A549 (cell line): ENCODE results near the gene MDFIC. TPM values are rescaled to one million over a fixed set of nuclear protein-coding genes. Genes with fewer than 3 reads are reported as not detected.

ENCODE experiments used
- ATAC-seq, 2 experiments: fragments of 200-7000 bp in 1 of 2; fragments of >200 bp in 1 of 2; cut with Nextera tagmentation in 1 of 2; cut with Tn5 transposase in 1 of 2; 3 replicates each; pipeline versions ENCODE4 v1.8.0 to v1.9.1; 2018 to 2020; ENCODE audit warnings: mild to moderate bottlenecking in 1 of 2, moderate library complexity in 1 of 2
- CTCF ChIA-PET: fragments of 300-600 bp; sonication (Branson Sonifier 250); formaldehyde crosslinking; extraction: SDS; loops from one replicate; lab custom pipeline; 2021; ENCODE audit warnings: antibody characterized with exemption, inconsistent platforms; lab: Yijun Ruan, JAX
- POLR2A ChIA-PET: fragments of 350-600 bp; formaldehyde crosslinking; extraction: SDS; loops from one replicate; lab custom pipeline; 2021; ENCODE audit warnings: antibody characterized with exemption, inconsistent platforms; lab: Yijun Ruan, JAX
- DNase-seq, 2 experiments: peaks; one replicate each; pipeline versions ENCODE4 v3.0.0 to v3.0.0-alpha.2; 2011 to 2016; ENCODE audit warnings: low read depth in 1 of 2, low spot score in 1 of 2
- FAIRE-seq: peaks from 2 replicates; lab custom pipeline; 2011; peaks lifted over from hg19 to GRCh38; lab: Jason Lieb, UNC
- H3K27ac ChIP-seq, 2 experiments: fragments of >200 bp; sonication (Bioruptor Twin); formaldehyde crosslinking; 3 replicates each; pipeline ENCODE4 v1.5.1; 2016 to 2017
- H3K4me1 ChIP-seq: fragments of >200 bp; sonication (Bioruptor Twin); formaldehyde crosslinking; 3 replicates; pipeline ENCODE4 v1.6.1; 2016
- H3K4me2 ChIP-seq: fragments of >200 bp; sonication (Bioruptor Twin); formaldehyde crosslinking; 3 replicates; pipeline ENCODE4 v1.6.1; 2016
- H3K4me3 ChIP-seq: fragments of >200 bp; sonication (Bioruptor Twin); formaldehyde crosslinking; 3 replicates; pipeline ENCODE4 v1.5.1; 2016
- H3K9me3 ChIP-seq: fragments of >200 bp; sonication (Bioruptor Twin); formaldehyde crosslinking; 3 replicates; pipeline ENCODE4 v1.6.1; 2016
- CHD2 ChIP-seq: fragments of 150-350 bp; IDR thresholded peaks from 2 replicates; pipeline ENCODE4 v1.6.1; 2014; ENCODE audit warnings: low read length; ENCODE audit not compliant: partially characterized antibody
- CHD4 ChIP-seq: fragments of 200-600 bp; sonication (generic); IDR thresholded peaks from 2 replicates; pipeline ENCODE4 v1.6.1; 2016; ENCODE audit warnings: antibody characterized with exemption, mild to moderate bottlenecking, borderline replicate concordance
- EHF ChIP-seq: fragments of 250-450 bp; sonication (Bioruptor Pico); IDR thresholded peaks from 2 replicates; pipeline ENCODE4 v1.5.0; 2020; ENCODE audit warnings: mild to moderate bottlenecking
- EHMT2 ChIP-seq: fragments of 200-600 bp; sonication (generic); IDR thresholded peaks from 2 replicates; pipeline ENCODE4 v1.6.1; 2016; ENCODE audit warnings: antibody characterized with exemption, low read depth, mild to moderate bottlenecking, moderate library complexity
- GATA3 ChIP-seq: IDR thresholded peaks from 2 replicates; pipeline ENCODE4 v1.6.1; 2012; ENCODE audit warnings: borderline replicate concordance
- HDAC2 ChIP-seq: fragments of 200-600 bp; sonication (generic); IDR thresholded peaks from 2 replicates; pipeline ENCODE4 v1.6.1; 2016
- KDM1A ChIP-seq: fragments of 200-600 bp; sonication (generic); IDR thresholded peaks from 2 replicates; pipeline ENCODE4 v1.6.1; 2016; ENCODE audit warnings: low read depth, mild to moderate bottlenecking
- MAZ ChIP-seq: fragments of 150-350 bp; IDR thresholded peaks from 2 replicates; pipeline ENCODE4 v1.6.1; 2014; ENCODE audit warnings: antibody characterized with exemption, low read depth, low read length, borderline replicate concordance
- NFE2L2 ChIP-seq: fragments of 150-350 bp; conservative IDR thresholded peaks from 2 replicates; pipeline ENCODE4 v1.6.1; 2014; ENCODE audit warnings: low read length
- NR3C1 ChIP-seq: fragments of >200 bp; sonication (Bioruptor Twin); formaldehyde crosslinking; IDR thresholded peaks from 3 replicates; pipeline ENCODE4 v1.6.1; 2017
- PHF8 ChIP-seq: fragments of 200-600 bp; sonication (generic); IDR thresholded peaks from 2 replicates; pipeline ENCODE4 v1.6.1; 2016; ENCODE audit warnings: low read depth, mild to moderate bottlenecking, antibody characterized with exemption, moderate library complexity, borderline replicate concordance
- POLR2AphosphoS2 ChIP-seq: conservative IDR thresholded peaks from 2 replicates; pipeline ENCODE4 v1.6.1; 2012; ENCODE audit warnings: low read length, improper control_type of control experiment, inconsistent platforms
- RAD21 ChIP-seq, 2 experiments: fragments of >200 bp in 1 of 2; sonication (Bioruptor Twin) in 1 of 2; formaldehyde crosslinking in 1 of 2; IDR thresholded peaks in 1 of 2; conservative IDR thresholded peaks in 1 of 2; 2 replicates in 1 of 2; 3 replicates in 1 of 2; pipeline ENCODE4 v1.6.1; 2012 to 2018; ENCODE audit warnings: inconsistent platforms in 1 of 2
- RNF2 ChIP-seq: fragments of 200-600 bp; sonication (generic); IDR thresholded peaks from 2 replicates; pipeline ENCODE4 v1.6.1; 2016; ENCODE audit warnings: low read depth, mild to moderate bottlenecking, antibody characterized with exemption, moderate library complexity, borderline replicate concordance
- TFCP2L1 ChIP-seq: fragments of 250-450 bp; sonication (Bioruptor Pico); IDR thresholded peaks from 2 replicates; pipeline ENCODE4 v1.5.0; 2021; ENCODE audit warnings: mild to moderate bottlenecking
- ZFP36 ChIP-seq: fragments of 450-650 bp; IDR thresholded peaks from 2 replicates; pipeline ENCODE4 v1.6.1; 2014; ENCODE audit warnings: borderline replicate concordance; ENCODE audit not compliant: partially characterized antibody
- WGBS: methylation state at CpG from one replicate; pipeline ENCODE4 v1.1.6; 2017; ENCODE audit errors: missing lambda C conversion rate; 5-methylcytosine and 5-hydroxymethylcytosine counted together
- polyA plus RNA-seq, 4 experiments: library from polyadenylated mRNA; depleted of rRNA in 3 of 4; stranded (reverse); fragments of >200 nt; fragmentation: RNase III in 1 of 4; extraction: RNeasy Plus Mini Kit Qiagen cat#74134 plus additional on column Dnase treatment in 1 of 4; gene quantifications; 2 replicates in 3 of 4; 3 replicates in 1 of 4; pipeline ENCODE4 v1.2.3, GENCODE V29; 2011 to 2017
- TF ChIP-seq, protein P1 (sequence below): fragments of 200-600 bp; sonication (generic); IDR thresholded peaks from 2 replicates; pipeline ENCODE4 v1.6.1; 2016; ENCODE audit warnings: antibody characterized with exemption, mild to moderate bottlenecking, moderate library complexity
- TF ChIP-seq, protein P2 (sequence below): fragments of >200 bp; sonication (Bioruptor Twin); formaldehyde crosslinking; IDR thresholded peaks from 3 replicates; pipeline ENCODE4 v1.5.1; 2016
- TF ChIP-seq, protein P3 (sequence below): fragments of 250-450 bp; sonication (Bioruptor Pico); IDR thresholded peaks from 2 replicates; pipeline ENCODE4 v1.5.0; 2020; ENCODE audit warnings: low read depth, mild to moderate bottlenecking, moderate library complexity
- TF ChIP-seq, protein P4 (sequence below): fragments of 250-450 bp; sonication (Bioruptor Pico); IDR thresholded peaks from 2 replicates; pipeline ENCODE4 v1.5.0; 2021; ENCODE audit warnings: mild to moderate bottlenecking, moderate library complexity, borderline replicate concordance

The MDFIC gene
- polyA plus RNA-seq, 2 of the 4 experiments (the other 2 are of a cell fraction), result 19.5 to 30.6 TPM

DNA sequence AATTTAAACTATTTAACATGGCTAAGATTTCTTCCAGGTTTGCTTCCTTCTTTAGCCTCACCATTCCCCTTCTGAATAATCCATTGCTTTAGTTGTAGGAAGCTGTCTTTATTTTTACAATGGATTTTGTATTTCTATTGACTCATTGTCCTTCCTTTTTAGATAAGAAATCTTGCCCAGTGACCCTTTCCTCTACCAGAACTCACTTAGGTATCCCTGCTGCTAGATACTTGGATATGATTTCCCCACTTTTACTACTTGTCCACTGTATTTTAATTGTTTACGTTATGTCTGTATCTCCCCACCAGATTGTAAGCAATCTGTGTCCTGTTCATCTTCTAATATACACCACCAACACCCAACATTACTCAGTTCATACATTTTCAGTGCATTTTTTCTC, 47.7 kb upstream of the MDFIC start:
- no peak for FAIRE-seq
- Histone ChIP-seq H3K4me3 (no peak overlapping the region), H3K4me2 (no peak overlapping the region)

DNA sequence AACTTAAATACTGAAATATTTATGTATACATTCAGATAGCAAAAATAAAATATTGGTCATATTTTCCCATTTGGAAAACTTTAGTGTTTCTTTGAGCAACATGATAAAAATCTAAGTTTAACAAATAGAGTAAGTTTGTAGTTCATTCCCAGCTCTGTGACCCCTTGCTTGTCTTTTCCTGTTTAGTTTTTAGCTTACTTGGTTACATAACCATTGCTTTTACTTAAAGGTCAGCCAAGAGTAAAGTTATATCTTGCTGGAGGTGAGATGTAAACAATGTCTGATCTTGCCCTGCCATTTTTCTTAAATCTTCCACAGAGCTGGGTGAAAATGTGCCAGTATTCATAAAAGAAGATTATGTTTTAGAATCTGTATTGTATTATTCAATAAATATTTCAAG, 46.7 kb upstream of the MDFIC start:
- H3K4me3 ChIP-seq, result no peak overlapping the region
- DNase-seq, result no peak
- TF ChIP-seq PHF8 (no peak), CHD2 (no peak), ZFP36 (no peak), POLR2AphosphoS2 (no peak), TFCP2L1 (CRISPR knock-in tag) (no peak)
- TF ChIP-seq, protein P1, sequence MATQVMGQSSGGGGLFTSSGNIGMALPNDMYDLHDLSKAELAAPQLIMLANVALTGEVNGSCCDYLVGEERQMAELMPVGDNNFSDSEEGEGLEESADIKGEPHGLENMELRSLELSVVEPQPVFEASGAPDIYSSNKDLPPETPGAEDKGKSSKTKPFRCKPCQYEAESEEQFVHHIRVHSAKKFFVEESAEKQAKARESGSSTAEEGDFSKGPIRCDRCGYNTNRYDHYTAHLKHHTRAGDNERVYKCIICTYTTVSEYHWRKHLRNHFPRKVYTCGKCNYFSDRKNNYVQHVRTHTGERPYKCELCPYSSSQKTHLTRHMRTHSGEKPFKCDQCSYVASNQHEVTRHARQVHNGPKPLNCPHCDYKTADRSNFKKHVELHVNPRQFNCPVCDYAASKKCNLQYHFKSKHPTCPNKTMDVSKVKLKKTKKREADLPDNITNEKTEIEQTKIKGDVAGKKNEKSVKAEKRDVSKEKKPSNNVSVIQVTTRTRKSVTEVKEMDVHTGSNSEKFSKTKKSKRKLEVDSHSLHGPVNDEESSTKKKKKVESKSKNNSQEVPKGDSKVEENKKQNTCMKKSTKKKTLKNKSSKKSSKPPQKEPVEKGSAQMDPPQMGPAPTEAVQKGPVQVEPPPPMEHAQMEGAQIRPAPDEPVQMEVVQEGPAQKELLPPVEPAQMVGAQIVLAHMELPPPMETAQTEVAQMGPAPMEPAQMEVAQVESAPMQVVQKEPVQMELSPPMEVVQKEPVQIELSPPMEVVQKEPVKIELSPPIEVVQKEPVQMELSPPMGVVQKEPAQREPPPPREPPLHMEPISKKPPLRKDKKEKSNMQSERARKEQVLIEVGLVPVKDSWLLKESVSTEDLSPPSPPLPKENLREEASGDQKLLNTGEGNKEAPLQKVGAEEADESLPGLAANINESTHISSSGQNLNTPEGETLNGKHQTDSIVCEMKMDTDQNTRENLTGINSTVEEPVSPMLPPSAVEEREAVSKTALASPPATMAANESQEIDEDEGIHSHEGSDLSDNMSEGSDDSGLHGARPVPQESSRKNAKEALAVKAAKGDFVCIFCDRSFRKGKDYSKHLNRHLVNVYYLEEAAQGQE, result no peak
- TF ChIP-seq, protein P2, sequence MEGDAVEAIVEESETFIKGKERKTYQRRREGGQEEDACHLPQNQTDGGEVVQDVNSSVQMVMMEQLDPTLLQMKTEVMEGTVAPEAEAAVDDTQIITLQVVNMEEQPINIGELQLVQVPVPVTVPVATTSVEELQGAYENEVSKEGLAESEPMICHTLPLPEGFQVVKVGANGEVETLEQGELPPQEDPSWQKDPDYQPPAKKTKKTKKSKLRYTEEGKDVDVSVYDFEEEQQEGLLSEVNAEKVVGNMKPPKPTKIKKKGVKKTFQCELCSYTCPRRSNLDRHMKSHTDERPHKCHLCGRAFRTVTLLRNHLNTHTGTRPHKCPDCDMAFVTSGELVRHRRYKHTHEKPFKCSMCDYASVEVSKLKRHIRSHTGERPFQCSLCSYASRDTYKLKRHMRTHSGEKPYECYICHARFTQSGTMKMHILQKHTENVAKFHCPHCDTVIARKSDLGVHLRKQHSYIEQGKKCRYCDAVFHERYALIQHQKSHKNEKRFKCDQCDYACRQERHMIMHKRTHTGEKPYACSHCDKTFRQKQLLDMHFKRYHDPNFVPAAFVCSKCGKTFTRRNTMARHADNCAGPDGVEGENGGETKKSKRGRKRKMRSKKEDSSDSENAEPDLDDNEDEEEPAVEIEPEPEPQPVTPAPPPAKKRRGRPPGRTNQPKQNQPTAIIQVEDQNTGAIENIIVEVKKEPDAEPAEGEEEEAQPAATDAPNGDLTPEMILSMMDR, result no peak
- no peak overlapping the region for H3K27ac ChIP-seq
- no peak for ATAC-seq
- peaks cover 9% of the 10 kb centered on the region; the same call in 1 of the 3 replicates for H3K4me1 ChIP-seq
- CTCF ChIA-PET, result interaction anchor here (1.5 kb wide), 1 partner anchor 10 kb away, joined by 4 read pairs; no protein-coding TSS in a partner anchor
- no peak for FAIRE-seq
- H3K4me2 ChIP-seq, result 0 out of 3 replicates have a peak overlapping the region, but pooled peaks have one; percentile 21
- H3K9me3 ChIP-seq, result 0 out of 3 replicates have a peak, but pooled peaks cover 4% of the 10 kb centered on the region
- POLR2A ChIA-PET, result no interaction called here

More for the DNA sequence above, 47.7 kb upstream of the MDFIC start:
- no peak for DNase-seq
- Histone ChIP-seq H3K4me1 (peaks cover 9% of the 10 kb centered on the region; the same call in 1 of the 3 replicates), H3K27ac (no peak overlapping the region)
- ChIA-PET CTCF (interaction anchor here (0.7 to 1.5 kb wide), 2 partner anchors 9 to 101 kb away, joined by 4 read pairs; no protein-coding TSS in a partner anchor), POLR2A (no interaction called here)
- 75% methylated on average over 1 of the region's 1 CpG for WGBS
- ATAC-seq, result no peak
- TF ChIP-seq, protein P3, sequence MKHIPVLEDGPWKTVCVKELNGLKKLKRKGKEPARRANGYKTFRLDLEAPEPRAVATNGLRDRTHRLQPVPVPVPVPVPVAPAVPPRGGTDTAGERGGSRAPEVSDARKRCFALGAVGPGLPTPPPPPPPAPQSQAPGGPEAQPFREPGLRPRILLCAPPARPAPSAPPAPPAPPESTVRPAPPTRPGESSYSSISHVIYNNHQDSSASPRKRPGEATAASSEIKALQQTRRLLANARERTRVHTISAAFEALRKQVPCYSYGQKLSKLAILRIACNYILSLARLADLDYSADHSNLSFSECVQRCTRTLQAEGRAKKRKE (CRISPR knock-in tag), result no peak
- no peak for TF ChIP-seq EHMT2
- TF ChIP-seq GATA3, result no peak
- TF ChIP-seq RAD21 (conservative IDR thresholded peaks at IDR 0.05 in 1 of 2, IDR thresholded peaks at IDR 0.05 in 1 of 2), result no peak
- TF ChIP-seq MAZ, result no peak
- no peak for TF ChIP-seq PHF8
- no peak for TF ChIP-seq HDAC2
- TF ChIP-seq, protein P4, sequence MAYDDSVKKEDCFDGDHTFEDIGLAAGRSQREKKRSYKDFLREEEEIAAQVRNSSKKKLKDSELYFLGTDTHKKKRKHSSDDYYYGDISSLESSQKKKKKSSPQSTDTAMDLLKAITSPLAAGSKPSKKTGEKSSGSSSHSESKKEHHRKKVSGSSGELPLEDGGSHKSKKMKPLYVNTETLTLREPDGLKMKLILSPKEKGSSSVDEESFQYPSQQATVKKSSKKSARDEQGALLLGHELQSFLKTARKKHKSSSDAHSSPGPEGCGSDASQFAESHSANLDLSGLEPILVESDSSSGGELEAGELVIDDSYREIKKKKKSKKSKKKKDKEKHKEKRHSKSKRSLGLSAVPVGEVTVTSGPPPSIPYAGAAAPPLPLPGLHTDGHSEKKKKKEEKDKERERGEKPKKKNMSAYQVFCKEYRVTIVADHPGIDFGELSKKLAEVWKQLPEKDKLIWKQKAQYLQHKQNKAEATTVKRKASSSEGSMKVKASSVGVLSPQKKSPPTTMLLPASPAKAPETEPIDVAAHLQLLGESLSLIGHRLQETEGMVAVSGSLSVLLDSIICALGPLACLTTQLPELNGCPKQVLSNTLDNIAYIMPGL, result no peak
- TF ChIP-seq EHF (CRISPR knock-in tag), result no peak
- no peak for TF ChIP-seq NFE2L2
- TF ChIP-seq RNF2, result no peak
- no peak for TF ChIP-seq KDM1A
- TF ChIP-seq CHD4, result no peak
- TF ChIP-seq NR3C1, result no peak
- TF ChIP-seq, all 56 proteins: peak for 0
- 0 out of 3 replicates have a peak, but pooled peaks cover 4% of the 10 kb centered on the region for H3K9me3 ChIP-seq
